Superior temporal gyrus (tissue), 1 donor: ENCODE data around the gene CPT1A.

Experiments used
- DNase-seq: peaks from one replicate; pipeline ENCODE4 v3.0.0-alpha.2; 2016; ENCODE audit errors: extremely low spot score

The CPT1A gene

GRCh38 chr11:68798221-68798813 is 43.4 kb downstream of the CPT1A start:
- DNase-seq: no peak

- DNase-seq: no peak
Measured at GRCh38 chr11:68796801-68797200, 44.9 kb downstream of the CPT1A start.

GRCh38 chr11:68792400-68792966 is 49.2 kb downstream of the CPT1A start:
- DNase-seq: no peak

- no peak for DNase-seq
Measured at GRCh38 chr11:68784653-68785052, 57.1 kb downstream of the CPT1A start.

- no peak for DNase-seq
Measured at GRCh38 chr11:68783216-68783821, 58.4 kb downstream of the CPT1A start.

GRCh38 chr11:68782711-68783110 is 59.0 kb downstream of the CPT1A start:
- DNase-seq: no peak

- no peak for DNase-seq
Measured at GRCh38 chr11:68780829-68781228, 60.9 kb downstream of the CPT1A start.

- DNase-seq: no peak
Measured at GRCh38 chr11:68778205-68778604, 63.5 kb downstream of the CPT1A start.

GRCh38 chr11:68776442-68777235 is 65.1 kb downstream of the CPT1A start:
- DNase-seq: no peak

GRCh38 chr11:68775951-68776388 is 65.7 kb downstream of the CPT1A start:
- no peak for DNase-seq

- no peak for DNase-seq
Measured at GRCh38 chr11:68774194-68774585, 67.5 kb downstream of the CPT1A start.

- DNase-seq: no peak
Measured at GRCh38 chr11:68773521-68774193, 68.1 kb downstream of the CPT1A start.

GRCh38 chr11:68772936-68773335 is 68.8 kb downstream of the CPT1A start:
- no peak for DNase-seq

- no peak for DNase-seq
Measured at GRCh38 chr11:68770781-68771180, 70.9 kb downstream of the CPT1A start.

GRCh38 chr11:68767672-68768071 is 74.0 kb downstream of the CPT1A start:
- no peak for DNase-seq

GRCh38 chr11:68766786-68767185 is 74.9 kb downstream of the CPT1A start:
- DNase-seq: no peak

- DNase-seq: no peak
Measured at GRCh38 chr11:68764746-68765145, 77.0 kb downstream of the CPT1A start.

GRCh38 chr11:68763926-68764657 is 77.6 kb downstream of the CPT1A start:
- DNase-seq: no peak

- DNase-seq: no peak
Measured at GRCh38 chr11:68763181-68763721, 78.5 kb downstream of the CPT1A start.

- DNase-seq: no peak
Measured at GRCh38 chr11:68762481-68762880, 79.2 kb downstream of the CPT1A start.

- no peak for DNase-seq
Measured at GRCh38 chr11:68761801-68762200, 79.9 kb downstream of the CPT1A start.
